MM.1S (cell line): Measurements from ENCODE around the gene SMG7.

Source experiments
- EZH2 ChIP-seq: fragments of 300-600 bp; sonication (generic); optimal IDR thresholded peaks from 2 replicates; pipeline ENCODE3; 2017; ENCODE audit warnings: low read depth, mild to moderate bottlenecking, antibody characterized with exemption, low read length, mixed read lengths
- EZH2phosphoT487 ChIP-seq: fragments of 300-600 bp; sonication (generic); IDR thresholded peaks from 2 replicates; pipeline ENCODE4 v1.6.1; 2018; ENCODE audit warnings: antibody characterized with exemption, low read length
- TF ChIP-seq, protein P1 (sequence below): fragments of 300-600 bp; sonication (generic); IDR thresholded peaks from 2 replicates; pipeline ENCODE4 v1.5.1; 2016; ENCODE audit warnings: antibody characterized with exemption, low read length, mixed read lengths

DNA sequence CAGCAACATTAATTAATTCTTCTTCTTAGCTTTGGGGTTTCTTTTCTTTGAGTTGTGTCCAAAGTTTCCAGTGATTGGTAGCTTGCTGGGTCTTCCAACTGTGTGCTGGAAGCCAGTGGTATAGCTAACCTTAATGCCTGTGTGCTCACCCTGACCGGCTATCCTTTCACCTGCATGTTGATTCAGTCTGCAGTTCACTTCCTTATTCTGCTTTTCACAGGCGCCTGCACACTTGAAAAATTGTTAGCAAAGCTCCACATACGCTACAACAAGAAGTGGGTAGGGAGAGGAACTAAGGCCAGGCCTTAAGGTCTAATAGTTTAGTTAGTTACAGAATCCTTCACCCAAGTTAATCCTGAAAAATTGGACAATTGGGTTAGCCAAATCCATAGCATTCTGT, 82.3 kb downstream of the SMG7 start:
- TF ChIP-seq, protein P1, sequence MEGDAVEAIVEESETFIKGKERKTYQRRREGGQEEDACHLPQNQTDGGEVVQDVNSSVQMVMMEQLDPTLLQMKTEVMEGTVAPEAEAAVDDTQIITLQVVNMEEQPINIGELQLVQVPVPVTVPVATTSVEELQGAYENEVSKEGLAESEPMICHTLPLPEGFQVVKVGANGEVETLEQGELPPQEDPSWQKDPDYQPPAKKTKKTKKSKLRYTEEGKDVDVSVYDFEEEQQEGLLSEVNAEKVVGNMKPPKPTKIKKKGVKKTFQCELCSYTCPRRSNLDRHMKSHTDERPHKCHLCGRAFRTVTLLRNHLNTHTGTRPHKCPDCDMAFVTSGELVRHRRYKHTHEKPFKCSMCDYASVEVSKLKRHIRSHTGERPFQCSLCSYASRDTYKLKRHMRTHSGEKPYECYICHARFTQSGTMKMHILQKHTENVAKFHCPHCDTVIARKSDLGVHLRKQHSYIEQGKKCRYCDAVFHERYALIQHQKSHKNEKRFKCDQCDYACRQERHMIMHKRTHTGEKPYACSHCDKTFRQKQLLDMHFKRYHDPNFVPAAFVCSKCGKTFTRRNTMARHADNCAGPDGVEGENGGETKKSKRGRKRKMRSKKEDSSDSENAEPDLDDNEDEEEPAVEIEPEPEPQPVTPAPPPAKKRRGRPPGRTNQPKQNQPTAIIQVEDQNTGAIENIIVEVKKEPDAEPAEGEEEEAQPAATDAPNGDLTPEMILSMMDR: no peak
- TF ChIP-seq EZH2 (no peak), EZH2phosphoT487 (no peak)
